Measurements from ENCODE around the gene DHDH. TPM values are rescaled to one million over a fixed set of nuclear protein-coding genes. Genes with fewer than 3 reads are reported as not detected.

Gene DHDH
- total and polyA plus RNA-seq, 2 of the 13 experiments (the other 11 are each of a cell fraction or from before 2014, with no cell fraction given) = 0.13 to 0.91 TPM

- TF ChIP-seq ZHX1 (CRISPR knock-in tag; IDR thresholded peaks at IDR 0.05; ENCODE audit: low read depth) = no peak
- TF ChIP-seq, protein P1, sequence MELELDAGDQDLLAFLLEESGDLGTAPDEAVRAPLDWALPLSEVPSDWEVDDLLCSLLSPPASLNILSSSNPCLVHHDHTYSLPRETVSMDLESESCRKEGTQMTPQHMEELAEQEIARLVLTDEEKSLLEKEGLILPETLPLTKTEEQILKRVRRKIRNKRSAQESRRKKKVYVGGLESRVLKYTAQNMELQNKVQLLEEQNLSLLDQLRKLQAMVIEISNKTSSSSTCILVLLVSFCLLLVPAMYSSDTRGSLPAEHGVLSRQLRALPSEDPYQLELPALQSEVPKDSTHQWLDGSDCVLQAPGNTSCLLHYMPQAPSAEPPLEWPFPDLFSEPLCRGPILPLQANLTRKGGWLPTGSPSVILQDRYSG (CRISPR knock-in tag; IDR thresholded peaks at IDR 0.05) = no peak
- no peak for TF ChIP-seq CREB1 (IDR thresholded peaks at IDR 0.05)
- no peak for TF ChIP-seq CREB1 (CRISPR knock-in tag; IDR thresholded peaks at IDR 0.05)
- TF ChIP-seq, protein P2, sequence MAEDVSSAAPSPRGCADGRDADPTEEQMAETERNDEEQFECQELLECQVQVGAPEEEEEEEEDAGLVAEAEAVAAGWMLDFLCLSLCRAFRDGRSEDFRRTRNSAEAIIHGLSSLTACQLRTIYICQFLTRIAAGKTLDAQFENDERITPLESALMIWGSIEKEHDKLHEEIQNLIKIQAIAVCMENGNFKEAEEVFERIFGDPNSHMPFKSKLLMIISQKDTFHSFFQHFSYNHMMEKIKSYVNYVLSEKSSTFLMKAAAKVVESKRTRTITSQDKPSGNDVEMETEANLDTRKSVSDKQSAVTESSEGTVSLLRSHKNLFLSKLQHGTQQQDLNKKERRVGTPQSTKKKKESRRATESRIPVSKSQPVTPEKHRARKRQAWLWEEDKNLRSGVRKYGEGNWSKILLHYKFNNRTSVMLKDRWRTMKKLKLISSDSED (CRISPR knock-in tag; IDR thresholded peaks at IDR 0.05) = no peak
- no peak for TF ChIP-seq ZNF446 (CRISPR knock-in tag; IDR thresholded peaks at IDR 0.05)
- no peak for TF ChIP-seq ZNF878 (CRISPR knock-in tag; IDR thresholded peaks at IDR 0.05)
- TF ChIP-seq ELK4 (CRISPR knock-in tag; IDR thresholded peaks at IDR 0.05; ENCODE audit: borderline replicate concordance) = no peak
- TF ChIP-seq, protein P3, sequence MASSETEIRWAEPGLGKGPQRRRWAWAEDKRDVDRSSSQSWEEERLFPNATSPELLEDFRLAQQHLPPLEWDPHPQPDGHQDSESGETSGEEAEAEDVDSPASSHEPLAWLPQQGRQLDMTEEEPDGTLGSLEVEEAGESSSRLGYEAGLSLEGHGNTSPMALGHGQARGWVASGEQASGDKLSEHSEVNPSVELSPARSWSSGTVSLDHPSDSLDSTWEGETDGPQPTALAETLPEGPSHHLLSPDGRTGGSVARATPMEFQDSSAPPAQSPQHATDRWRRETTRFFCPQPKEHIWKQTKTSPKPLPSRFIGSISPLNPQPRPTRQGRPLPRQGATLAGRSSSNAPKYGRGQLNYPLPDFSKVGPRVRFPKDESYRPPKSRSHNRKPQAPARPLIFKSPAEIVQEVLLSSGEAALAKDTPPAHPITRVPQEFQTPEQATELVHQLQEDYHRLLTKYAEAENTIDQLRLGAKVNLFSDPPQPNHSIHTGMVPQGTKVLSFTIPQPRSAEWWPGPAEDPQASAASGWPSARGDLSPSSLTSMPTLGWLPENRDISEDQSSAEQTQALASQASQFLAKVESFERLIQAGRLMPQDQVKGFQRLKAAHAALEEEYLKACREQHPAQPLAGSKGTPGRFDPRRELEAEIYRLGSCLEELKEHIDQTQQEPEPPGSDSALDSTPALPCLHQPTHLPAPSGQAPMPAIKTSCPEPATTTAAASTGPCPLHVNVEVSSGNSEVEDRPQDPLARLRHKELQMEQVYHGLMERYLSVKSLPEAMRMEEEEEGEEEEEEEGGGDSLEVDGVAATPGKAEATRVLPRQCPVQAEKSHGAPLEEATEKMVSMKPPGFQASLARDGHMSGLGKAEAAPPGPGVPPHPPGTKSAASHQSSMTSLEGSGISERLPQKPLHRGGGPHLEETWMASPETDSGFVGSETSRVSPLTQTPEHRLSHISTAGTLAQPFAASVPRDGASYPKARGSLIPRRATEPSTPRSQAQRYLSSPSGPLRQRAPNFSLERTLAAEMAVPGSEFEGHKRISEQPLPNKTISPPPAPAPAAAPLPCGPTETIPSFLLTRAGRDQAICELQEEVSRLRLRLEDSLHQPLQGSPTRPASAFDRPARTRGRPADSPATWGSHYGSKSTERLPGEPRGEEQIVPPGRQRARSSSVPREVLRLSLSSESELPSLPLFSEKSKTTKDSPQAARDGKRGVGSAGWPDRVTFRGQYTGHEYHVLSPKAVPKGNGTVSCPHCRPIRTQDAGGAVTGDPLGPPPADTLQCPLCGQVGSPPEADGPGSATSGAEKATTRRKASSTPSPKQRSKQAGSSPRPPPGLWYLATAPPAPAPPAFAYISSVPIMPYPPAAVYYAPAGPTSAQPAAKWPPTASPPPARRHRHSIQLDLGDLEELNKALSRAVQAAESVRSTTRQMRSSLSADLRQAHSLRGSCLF (CRISPR knock-in tag; IDR thresholded peaks at IDR 0.05; ENCODE audit: borderline replicate concordance) = no peak
- TF ChIP-seq ZNF382 (CRISPR knock-in tag; IDR thresholded peaks at IDR 0.05; ENCODE audit: borderline replicate concordance) = no peak
- TF ChIP-seq, protein P4, sequence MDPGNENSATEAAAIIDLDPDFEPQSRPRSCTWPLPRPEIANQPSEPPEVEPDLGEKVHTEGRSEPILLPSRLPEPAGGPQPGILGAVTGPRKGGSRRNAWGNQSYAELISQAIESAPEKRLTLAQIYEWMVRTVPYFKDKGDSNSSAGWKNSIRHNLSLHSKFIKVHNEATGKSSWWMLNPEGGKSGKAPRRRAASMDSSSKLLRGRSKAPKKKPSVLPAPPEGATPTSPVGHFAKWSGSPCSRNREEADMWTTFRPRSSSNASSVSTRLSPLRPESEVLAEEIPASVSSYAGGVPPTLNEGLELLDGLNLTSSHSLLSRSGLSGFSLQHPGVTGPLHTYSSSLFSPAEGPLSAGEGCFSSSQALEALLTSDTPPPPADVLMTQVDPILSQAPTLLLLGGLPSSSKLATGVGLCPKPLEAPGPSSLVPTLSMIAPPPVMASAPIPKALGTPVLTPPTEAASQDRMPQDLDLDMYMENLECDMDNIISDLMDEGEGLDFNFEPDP (CRISPR knock-in tag; conservative IDR thresholded peaks at IDR 0.05) = no peak
- no peak for TF ChIP-seq ARNT (IDR thresholded peaks at IDR 0.05)
- TF ChIP-seq RFXANK (CRISPR knock-in tag; IDR thresholded peaks at IDR 0.05) = no peak
- no peak for TF ChIP-seq KDM3A (CRISPR knock-in tag; IDR thresholded peaks at IDR 0.05; ENCODE audit: low read depth)
- no peak for TF ChIP-seq FOXA3 (CRISPR knock-in tag; IDR thresholded peaks at IDR 0.05)
Observed at GRCh38 chr19:48965806-48966540, 32.5 kb downstream of the DHDH start (continued).
